GM21447 (cell line): ENCODE results near the gene MRPL4.

Source experiments
- ATAC-seq: cut with Tn5 transposase; IDR thresholded peaks from one replicate; pipeline ENCODE4 v1.9.1; 2021; ENCODE audit not compliant: unreplicated experiment

Gene MRPL4

DNA sequence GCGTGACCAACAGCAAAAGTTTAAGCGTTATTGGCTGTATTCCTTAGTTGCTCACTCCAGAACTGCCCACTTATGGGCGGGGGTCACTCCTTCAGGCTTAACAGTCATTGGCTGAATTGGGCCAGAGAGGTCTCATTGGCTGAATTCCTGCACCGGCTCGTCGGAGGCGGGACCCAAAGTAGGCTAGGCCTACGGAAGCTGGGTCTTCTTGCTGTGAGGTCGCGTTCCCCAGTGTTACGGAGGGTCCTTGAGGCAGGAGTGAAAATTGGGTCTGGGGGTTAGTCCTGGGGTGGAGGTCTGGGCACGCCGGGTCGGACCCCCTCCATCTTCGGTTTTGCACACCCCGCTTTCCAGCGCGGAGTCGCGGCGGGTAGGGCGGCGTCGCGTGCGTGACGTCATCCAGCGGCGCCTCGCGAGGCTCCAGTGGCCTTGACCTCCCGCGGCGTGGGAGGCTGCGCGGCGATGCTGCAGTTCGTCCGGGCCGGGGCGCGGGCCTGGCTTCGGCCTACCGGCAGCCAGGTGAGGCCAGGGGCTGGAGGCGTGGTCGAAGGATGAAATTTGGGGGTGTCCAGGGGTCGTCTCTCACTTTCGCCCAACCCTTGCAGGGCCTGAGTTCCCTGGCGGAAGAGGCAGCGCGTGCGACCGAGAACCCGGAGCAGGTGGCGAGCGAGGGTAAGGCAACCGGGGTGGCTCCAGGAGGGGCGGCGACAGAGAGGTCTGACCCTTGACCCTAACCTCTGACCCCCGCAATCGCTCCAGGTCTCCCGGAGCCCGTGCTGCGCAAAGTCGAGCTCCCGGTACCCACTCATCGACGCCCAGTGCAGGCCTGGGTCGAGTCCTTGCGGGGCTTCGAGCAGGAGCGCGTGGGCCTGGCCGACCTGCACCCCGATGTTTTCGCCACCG is at the start of gene MRPL4:
MRPL4 (plus strand) TSS at position 423 of the 903 bp plus-strand sequence; CDS start at position 463, 40 bp downstream.
- ATAC-seq: peak; percentile 87

DNA sequence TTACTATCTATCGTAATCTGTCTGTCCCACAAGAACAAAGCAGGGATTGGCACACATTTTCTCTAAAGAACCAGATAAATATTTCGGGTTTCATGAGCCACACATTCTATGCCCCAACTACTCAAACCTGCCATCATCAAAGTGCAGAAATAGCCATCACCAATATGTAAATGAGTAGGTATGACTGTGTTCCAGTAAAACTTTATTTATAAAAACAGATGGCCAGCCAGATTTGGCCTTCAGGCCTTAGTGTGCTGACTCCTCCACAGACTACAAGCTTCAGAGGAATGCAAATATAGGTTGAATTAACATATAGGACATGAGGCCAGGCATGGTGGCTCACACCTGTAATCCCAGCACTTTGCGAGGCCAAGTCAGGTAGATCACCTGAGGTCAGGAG is 48.3 kb upstream of the MRPL4 start:
- ATAC-seq: no peak

GRCh38 chr19:10205636-10206035 is 46.4 kb upstream of the MRPL4 start:
- ATAC-seq: no peak

GRCh38 chr19:10206226-10206885 is 45.7 kb upstream of the MRPL4 start:
- ATAC-seq: no peak

DNA sequence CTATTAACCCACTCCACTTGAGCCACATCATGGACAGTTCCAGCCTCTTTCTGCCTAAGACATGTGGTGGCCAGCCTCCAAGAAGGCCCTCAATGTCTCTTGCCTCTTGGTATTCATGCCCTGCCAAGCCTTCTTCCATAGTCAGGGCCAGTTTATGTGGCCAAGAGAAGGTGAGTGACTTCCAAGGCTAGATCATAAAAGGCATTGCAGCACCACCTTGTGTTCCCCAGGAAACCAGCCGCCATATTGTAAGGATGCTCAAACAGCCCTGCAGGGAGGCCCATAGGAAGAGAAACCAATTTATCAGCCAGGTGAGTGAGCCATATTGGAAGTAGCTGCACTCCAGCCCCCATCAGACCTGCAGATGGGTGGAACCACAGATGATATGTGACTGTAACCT is 45.0 kb upstream of the MRPL4 start:
- ATAC-seq: no peak

DNA sequence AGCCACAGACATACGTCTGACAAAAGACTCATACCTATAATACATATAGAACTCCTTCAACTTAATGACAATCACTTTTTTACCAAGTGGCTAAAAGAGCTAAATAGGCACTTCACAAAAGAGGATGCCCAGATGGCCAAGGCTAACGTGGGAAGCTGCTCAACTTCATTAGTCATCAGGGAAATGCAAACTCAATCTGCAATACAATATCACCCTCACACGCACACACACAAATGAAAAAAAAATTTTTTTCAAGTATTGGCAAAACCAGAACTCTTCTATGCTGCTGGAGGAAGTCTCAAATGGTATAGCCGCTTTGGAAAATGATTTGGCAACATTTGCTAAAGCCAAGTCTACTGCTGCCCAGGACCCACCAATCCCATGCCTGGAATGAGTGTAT is 42.7 kb upstream of the MRPL4 start:
- no peak for ATAC-seq

DNA sequence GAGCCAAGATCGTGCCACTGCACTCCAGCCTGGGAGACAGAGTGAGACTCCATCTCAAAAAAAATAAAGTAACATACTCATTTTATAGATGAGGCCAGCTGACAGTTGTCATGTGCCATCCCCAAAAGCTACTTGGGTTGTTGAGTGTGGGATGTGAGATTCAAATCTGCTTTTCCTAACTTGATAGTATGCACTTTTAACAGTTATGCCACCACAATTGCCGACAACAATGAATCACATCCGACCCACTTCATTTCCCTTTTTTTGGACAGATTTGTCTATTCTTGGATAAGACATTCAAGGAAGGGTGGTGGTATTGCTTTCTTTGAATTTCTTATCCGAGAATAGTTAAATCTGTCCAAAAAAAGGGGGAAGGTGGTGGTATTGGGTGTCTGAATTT is 41.0 kb upstream of the MRPL4 start:
- no peak for ATAC-seq

DNA sequence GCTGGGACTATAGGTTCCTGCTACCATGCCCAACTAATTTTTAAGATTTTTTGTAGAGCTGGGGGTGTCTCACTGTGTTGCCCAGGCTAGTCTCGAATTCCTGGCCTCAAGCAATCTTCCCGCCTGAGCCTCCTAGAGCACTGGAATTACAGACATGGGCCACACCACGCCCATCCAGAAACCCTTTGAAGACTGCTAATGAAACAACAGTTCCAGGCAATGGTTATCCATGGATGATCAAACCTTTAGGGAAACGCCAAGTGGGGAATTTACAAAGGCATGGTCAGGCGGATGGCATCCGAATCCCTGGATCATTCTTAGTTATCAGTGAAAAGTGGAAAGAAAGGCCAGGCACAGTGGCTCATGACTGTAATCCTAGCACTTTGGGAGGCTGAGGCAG is 40.3 kb upstream of the MRPL4 start:
- no peak for ATAC-seq

DNA sequence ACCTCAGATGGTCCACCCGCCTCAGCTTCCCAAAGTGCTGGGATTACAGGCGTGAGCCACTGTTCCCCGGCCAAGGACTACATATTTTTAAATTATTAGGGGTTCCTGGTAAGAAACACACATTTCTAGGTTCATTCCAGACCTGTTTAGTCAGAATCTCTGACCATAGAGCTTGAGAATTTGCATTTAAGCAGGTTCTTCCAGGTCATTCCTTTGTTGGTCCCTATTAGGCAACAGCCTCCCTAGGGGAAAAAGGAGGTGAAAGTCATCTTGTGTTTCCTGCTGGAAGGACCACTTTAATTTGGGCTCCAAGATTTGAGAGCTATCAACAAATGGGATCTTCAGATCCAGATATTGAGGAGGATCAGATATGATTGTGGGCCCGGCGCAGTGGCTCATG is 37.2 kb upstream of the MRPL4 start:
- ATAC-seq: no peak

DNA sequence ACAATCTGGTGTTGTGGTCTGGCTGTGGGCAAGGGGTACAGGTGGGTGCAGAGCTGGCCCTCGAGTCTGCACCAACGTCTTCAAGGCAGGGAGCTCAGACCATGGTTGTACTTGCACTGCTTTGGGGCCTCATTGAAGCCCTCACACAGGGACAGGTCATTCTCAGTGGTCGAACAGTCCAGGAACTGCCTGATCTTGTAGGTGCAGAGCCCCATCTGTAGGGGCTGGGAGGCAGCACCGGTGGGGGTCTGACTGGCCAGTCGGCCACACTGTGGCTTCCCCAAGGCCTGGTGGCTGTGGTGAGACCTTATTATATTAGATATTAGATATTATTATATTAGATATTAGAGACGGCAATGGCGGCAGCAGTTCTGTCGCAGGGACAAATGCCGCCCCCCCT is 34.9 kb upstream of the MRPL4 start:
- ATAC-seq: no peak

- ATAC-seq: peak; percentile 51
Measured at GRCh38 chr19:10219678-10220077, 32.3 kb upstream of the MRPL4 start.

DNA sequence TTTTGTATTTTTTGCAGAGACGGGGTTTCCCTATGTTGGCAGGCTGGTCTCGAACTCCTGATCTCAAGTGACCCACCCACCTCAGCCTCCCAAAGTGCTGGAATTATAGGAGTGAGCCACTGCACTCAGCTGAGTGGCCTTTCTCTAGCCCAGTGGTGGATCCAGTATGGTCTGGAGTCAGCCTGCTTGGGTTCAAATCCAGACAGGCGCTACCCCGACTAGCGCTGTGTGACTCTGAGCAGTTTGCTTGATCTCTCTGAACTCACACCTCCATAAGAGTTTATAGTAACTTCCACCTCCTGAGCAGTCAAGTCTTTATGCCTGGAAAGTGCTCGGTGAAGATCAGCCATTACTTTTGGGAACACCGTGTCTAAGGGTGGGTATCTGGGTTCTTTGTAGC is 31.3 kb upstream of the MRPL4 start:
- ATAC-seq: no peak

- ATAC-seq: no peak
Measured at GRCh38 chr19:10222201-10222890, 29.7 kb upstream of the MRPL4 start.

GRCh38 chr19:10223488-10224213 is 28.4 kb upstream of the MRPL4 start:
- ATAC-seq: no peak

DNA sequence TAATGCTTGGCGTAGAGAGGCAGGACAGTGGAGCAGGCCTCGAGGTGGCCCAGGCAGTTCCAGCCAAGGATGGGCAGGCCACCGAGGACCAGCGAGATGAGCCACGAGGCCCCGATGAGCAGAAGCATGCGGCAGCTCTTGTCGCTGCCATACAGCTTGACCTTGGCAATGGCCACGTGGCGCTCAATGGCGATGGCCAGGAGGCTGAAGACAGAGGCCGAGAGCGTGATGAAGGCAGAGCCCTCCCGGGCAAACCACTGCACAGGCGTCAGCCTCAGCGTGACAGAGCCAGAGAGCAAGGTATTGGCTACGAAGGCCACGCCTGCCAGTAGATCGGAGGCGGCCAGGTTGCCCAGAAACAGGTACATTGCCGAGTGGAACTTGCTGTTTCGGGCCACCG is 27.7 kb upstream of the MRPL4 start:
- ATAC-seq: no peak

- no peak for ATAC-seq
Measured at GRCh38 chr19:10226021-10226375, 26.0 kb upstream of the MRPL4 start.

DNA sequence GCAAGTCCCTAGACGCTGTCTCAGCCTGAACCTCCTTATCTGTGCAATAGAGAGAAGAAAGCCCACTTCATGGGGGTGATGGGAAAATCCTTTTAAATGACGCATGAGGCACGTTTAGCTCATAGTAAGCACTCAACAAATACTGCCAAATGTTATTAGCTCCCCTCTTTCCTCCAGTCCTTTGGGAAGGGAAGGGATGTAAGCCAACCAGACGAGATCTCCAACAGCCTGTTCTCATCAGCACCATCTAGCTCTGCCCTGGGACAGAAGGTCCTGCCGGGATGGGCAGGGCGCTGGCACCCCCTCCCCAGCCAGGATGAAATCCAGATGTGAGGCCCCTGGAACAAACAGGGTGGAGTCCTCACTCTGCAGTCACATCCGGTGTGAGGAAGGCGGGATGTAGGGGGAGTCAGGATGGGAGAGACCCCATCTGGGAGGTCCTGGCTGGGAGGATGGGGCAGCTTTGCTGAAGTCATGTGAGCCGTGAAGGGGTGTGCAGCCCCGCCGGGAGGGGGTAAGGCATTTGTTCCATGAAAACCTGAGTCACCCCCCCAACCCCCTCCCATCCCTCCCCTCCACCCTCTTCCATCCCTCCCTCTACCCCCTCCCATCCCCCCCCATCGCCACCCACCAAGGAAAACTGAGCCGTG is 25.5 kb upstream of the MRPL4 start:
- ATAC-seq: no peak

- no peak for ATAC-seq
Measured at GRCh38 chr19:10227026-10227971, 24.7 kb upstream of the MRPL4 start.

- no peak for ATAC-seq
Measured at GRCh38 chr19:10228393-10228792, 23.6 kb upstream of the MRPL4 start.

DNA sequence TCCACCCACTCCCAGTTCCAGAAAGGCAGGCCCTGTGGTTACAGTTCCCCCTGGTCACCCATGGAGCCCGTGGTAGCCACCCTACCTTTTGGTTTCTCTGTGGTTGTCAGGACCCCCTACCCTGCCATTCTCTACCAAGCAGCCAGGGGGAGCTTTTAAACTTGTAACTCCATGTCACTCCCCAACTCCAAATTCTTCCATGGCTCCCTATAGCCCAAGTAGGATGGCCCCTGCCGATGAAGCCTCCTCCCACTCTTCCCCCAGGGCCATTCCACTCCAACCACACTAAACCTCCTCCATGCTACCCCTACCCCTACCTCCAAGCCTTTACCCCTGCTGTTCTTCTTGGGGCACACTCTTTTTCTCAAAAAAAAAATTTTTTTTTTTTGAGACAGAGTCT is 23.1 kb upstream of the MRPL4 start:
- ATAC-seq: no peak
